Transverse colon (tissue), 4 donors: ENCODE results near the gene PCDHA10. TPM values are rescaled to one million over a fixed set of nuclear protein-coding genes. Genes with fewer than 3 reads are reported as not detected.
"Not testable (repeated sequence)": the region's sequence is repeated elsewhere in the genome, so short reads cannot be mapped to it uniquely, and the experiment has no call there.

Experiments used
- DNase-seq: peaks from one replicate; pipeline ENCODE4 v3.0.0-alpha.2; 2019
- H3K27ac ChIP-seq, 4 donors: fragments of 200-600 bp; sonication (generic); 2 replicates each; pipeline ENCODE4 v1.5.1; 2016 to 2018; ENCODE audit warnings: inconsistent platforms in 4 of 4
- H3K27me3 ChIP-seq: fragments of 200-600 bp; sonication (generic); 2 replicates; pipeline ENCODE4 v1.5.1; 2017; ENCODE audit warnings: inconsistent platforms
- H3K36me3 ChIP-seq, 4 donors: fragments of 200-600 bp; sonication (generic); 2 replicates each; pipeline ENCODE4 v1.5.1; 2017 to 2019; ENCODE audit warnings: inconsistent platforms in 4 of 4
- H3K4me1 ChIP-seq, 4 donors: fragments of 200-600 bp; sonication (generic); 2 replicates each; pipeline ENCODE4 v1.5.1; 2017 to 2020; ENCODE audit warnings: inconsistent platforms in 4 of 4
- H3K4me3 ChIP-seq, 4 donors: fragments of 200-600 bp; sonication (generic); 1 replicate in 1 of 4; 2 replicates in 3 of 4; pipeline versions ENCODE4 v1.5.1 to v1.6.1; 2017 to 2019; ENCODE audit warnings: inconsistent platforms in 4 of 4
- H3K9me3 ChIP-seq, 2 donors: fragments of 200-600 bp; sonication (generic); 2 replicates each; pipeline ENCODE4 v1.5.1; 2017 to 2019; ENCODE audit warnings: inconsistent platforms in 2 of 2
- CTCF ChIP-seq, 5 experiments: fragments of 200-600 bp in 3 of 5; fragments of 450-650 bp in 2 of 5; sonication (generic) in 3 of 5; IDR thresholded peaks; 1 replicate in 2 of 5; 2 replicates in 3 of 5; pipeline ENCODE4 v1.5.1; 2016 to 2017; ENCODE audit warnings: antibody characterized with exemption in 5 of 5, inconsistent platforms in 3 of 5, mild to moderate bottlenecking in 2 of 5, moderate library complexity in 1 of 5
- EP300 ChIP-seq: sonication (generic); formaldehyde crosslinking; IDR thresholded peaks from one replicate; pipeline ENCODE4 v1.6.1; 2017; ENCODE audit warnings: antibody characterized with exemption, low read depth
- POLR2A ChIP-seq: fragments of 450-650 bp; IDR thresholded peaks from one replicate; pipeline ENCODE4 v1.6.1; 2016; ENCODE audit warnings: antibody characterized with exemption, mild to moderate bottlenecking, moderate library complexity
- POLR2AphosphoS5 ChIP-seq, 3 donors: sonication (generic); formaldehyde crosslinking; IDR thresholded peaks; one replicate each; pipeline ENCODE4 v1.6.1; 2016; ENCODE audit warnings: antibody characterized with exemption in 3 of 3
- WGBS, 2 donors: methylation state at CpG; one replicate each; pipeline ENCODE4 v1.1.5; 2018; ENCODE audit warnings: low coverage in 1 of 2; 5-methylcytosine and 5-hydroxymethylcytosine counted together
- in situ Hi-C, 4 donors: fragments of 200-750 bp; cut with MboI; loops; one replicate each; pipeline versions ENCODE4 v1.15.0 to v1.15.1; 2017; ENCODE audit warnings: low sequenced_read_pairs in 3 of 4, low pct_ligation_motif_present in 1 of 4, low pct_unique_long_range_greater_than_20kb in 1 of 4
- intact Hi-C: fragments of 100-400 bp; cut with DNase I; formaldehyde crosslinking; loops from one replicate; pipeline ENCODE4 v1.15.1; 2023; ENCODE audit warnings: low total_unique reads
- total RNA-seq, 4 donors: library from RNA; depleted of rRNA; stranded (reverse); fragments of >200 nt; gene quantifications; one replicate each; pipeline ENCODE4 v1.1.0, GENCODE V29; 2016

Gene PCDHA10
- total RNA-seq, 4 donors from 2014 or later: 0.68 to 0.79 TPM; not detected in 2

DNA sequence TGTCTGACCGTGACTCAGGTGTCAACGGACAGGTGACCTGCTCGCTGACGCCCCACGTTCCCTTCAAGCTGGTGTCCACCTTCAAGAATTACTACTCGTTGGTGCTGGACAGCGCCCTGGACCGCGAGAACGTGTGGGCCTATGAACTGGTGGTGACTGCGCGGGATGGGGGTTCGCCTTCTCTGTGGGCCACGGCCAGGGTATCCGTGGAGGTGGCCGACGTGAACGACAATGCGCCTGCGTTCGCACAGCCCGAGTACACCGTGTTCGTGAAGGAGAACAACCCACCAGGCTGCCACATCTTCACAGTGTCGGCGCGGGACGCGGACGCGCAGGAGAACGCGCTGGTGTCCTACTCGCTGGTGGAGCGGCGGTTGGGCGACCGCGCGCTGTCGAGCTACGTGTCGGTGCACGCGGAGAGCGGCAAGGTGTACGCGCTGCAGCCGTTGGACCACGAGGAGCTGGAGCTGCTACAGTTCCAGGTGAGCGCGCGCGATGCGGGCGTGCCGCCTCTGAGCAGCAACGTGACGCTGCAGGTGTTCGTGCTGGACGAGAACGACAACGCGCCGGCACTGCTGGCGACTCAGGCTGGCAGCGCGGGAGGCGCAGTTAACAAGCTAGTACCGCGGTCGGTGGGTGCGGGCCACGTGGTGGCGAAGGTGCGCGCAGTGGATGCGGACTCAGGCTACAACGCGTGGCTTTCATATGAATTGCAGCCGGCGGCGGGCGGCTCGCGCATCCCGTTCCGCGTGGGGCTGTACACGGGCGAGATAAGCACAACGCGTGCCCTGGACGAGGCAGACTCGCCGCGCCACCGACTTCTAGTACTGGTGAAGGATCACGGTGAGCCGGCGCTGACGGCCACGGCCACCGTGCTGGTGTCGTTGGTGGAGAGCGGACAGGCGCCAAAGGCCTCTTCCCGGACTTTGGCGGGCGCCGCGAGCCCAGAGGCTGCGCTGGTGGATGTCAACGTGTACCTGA is 14.8 kb downstream of the PCDHA10 start:
- Histone ChIP-seq H3K4me1 (no peaks in the 10 kb centered on the region), H3K27ac (no peak overlapping the region), H3K36me3 (no peaks in the 10 kb centered on the region), H3K9me3 (peaks cover 17 to 20% of the 10 kb centered on the region in 2 donors), H3K4me3 (no peak overlapping the region), H3K27me3 (no peaks in the 10 kb centered on the region)
- intact Hi-C loops (no loop called here), in situ Hi-C loops (no loop called here)
- TF ChIP-seq EP300 (no peak), CTCF (IDR thresholded peaks at IDR 0.05) (no peak), POLR2AphosphoS5 (IDR thresholded peaks at IDR 0.05) (no peak)
- no peak for DNase-seq
- WGBS, 2 donors: 86% methylated on average over 88 of the region's 114 CpGs; no CpG with 5 or more reads in 1 of the 2 donors

- TF ChIP-seq POLR2AphosphoS5 (IDR thresholded peaks at IDR 0.05) (no peak), CTCF (IDR thresholded peaks at IDR 0.05) (no peak), EP300 (no peak), POLR2A (no peak)
- no peak within 1 kb of the TSS for H3K27ac ChIP-seq
- H3K9me3 ChIP-seq: peaks cover 0 to 45% of the 10 kb centered on the region in 2 donors
- no peaks in the 10 kb centered on the region for H3K4me1 ChIP-seq
- in situ Hi-C loops: no loop called here
- WGBS, 2 donors: 40 to 53% methylated on average over 19 to 47 of the region's 47 CpGs
- intact Hi-C loops: no loop called here
- H3K27me3 ChIP-seq: peaks cover 11% of the 10 kb centered on the region
- DNase-seq: no peak
- no peak within 1 kb of the TSS for H3K4me3 ChIP-seq
- no peaks in the 10 kb centered on the region for H3K36me3 ChIP-seq
Measured at GRCh38 chr5:140875085-140876065, 19.7 kb downstream of the PCDHA10 start, which contains the start of gene PCDHA12. PCDHA12 (plus strand) TSS chr5:140875308; CDS start chr5:140875473, 165 bp downstream.

- WGBS, 2 donors: 80 to 84% methylated on average over 1 to 80 of the region's 80 CpGs
- H3K4me3 ChIP-seq, DNase-seq, H3K4me1 ChIP-seq, H3K36me3 ChIP-seq, H3K27ac ChIP-seq, in situ Hi-C loops, intact Hi-C loops: not testable (repeated sequence)
- Histone ChIP-seq H3K27me3 (peaks cover 11% of the 10 kb centered on the region), H3K9me3 (peaks cover 0 to 41% of the 10 kb centered on the region in 2 donors)
Measured at GRCh38 chr5:140876541-140877261, 21.0 kb downstream of the PCDHA10 start.

DNA sequence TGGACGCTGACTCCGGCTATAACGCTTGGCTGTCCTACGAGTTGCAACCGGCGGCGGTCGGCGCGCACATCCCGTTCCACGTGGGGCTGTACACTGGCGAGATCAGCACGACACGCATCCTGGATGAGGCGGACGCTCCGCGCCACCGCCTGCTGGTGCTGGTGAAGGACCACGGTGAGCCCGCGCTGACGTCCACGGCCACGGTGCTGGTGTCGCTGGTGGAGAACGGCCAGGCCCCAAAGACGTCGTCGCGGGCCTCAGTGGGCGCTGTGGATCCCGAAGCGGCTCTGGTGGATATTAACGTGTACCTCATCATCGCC is 21.5 kb downstream of the PCDHA10 start:
- in situ Hi-C loops (no loop called here), intact Hi-C loops (no loop called here)
- Histone ChIP-seq H3K27me3 (peaks cover 11% of the 10 kb centered on the region), H3K36me3 (no peaks in the 10 kb centered on the region), H3K4me1 (no peaks in the 10 kb centered on the region), H3K4me3 (no peak overlapping the region), H3K9me3 (peaks cover 0 to 37% of the 10 kb centered on the region in 2 donors), H3K27ac (no peak overlapping the region)
- no peak for TF ChIP-seq POLR2A
- no peak for TF ChIP-seq EP300
- no peak for TF ChIP-seq POLR2AphosphoS5 (IDR thresholded peaks at IDR 0.05)
- no peak for TF ChIP-seq CTCF (IDR thresholded peaks at IDR 0.05)
- WGBS, 2 donors: 81% methylated on average over 37 of the region's 37 CpGs; no CpG with 5 or more reads in 1 of the 2 donors
- no peak for DNase-seq
